ENCODE measurements around the gene BTBD9.

Gene BTBD9

GRCh38 chr6:38193481-38194281 is 446.0 kb downstream of the BTBD9 start:
- no peak for DNase-seq (ENCODE audit: low spot score)

DNA sequence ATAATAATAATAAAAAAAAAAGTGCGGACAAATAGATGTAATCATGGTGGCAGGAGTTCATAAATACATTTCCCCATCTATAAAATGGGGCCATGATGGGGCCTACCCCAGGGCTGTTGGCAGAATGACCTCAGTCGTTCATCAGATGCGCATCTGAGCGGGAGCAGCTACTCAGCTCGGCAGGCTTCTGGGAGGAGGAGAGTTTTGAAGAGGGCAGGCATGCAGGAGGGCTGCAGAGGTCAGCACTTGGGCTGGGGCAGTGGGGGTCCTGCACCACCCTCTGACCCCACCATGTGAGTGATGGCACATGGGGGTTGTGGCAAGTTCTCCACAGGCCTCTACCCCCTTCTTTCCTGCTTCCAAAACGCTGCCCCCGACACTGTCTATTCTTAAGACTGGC is 446.7 kb downstream of the BTBD9 start:
- DNase-seq (ENCODE audit: low spot score) = no peak

DNA sequence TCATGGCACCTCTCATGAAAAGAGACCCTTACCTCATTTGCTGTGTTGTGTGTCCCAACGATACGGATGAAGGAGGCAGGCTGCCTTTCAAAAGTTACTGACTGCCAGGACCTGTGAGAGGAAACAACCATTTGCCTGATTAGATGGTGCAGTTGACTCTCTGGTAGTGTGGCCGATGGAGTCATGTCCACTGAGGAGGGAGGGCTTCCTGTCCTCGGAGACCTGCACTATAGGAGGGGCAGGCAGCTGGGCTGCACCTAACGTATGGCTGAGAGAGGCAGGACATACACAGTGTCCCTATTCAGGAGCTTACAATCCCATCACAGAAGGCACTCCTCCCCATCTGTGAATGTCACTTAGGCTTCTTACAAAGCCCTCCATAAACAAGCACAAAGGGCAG is 447.2 kb downstream of the BTBD9 start:
- no peak for DNase-seq (ENCODE audit: low spot score)

DNA sequence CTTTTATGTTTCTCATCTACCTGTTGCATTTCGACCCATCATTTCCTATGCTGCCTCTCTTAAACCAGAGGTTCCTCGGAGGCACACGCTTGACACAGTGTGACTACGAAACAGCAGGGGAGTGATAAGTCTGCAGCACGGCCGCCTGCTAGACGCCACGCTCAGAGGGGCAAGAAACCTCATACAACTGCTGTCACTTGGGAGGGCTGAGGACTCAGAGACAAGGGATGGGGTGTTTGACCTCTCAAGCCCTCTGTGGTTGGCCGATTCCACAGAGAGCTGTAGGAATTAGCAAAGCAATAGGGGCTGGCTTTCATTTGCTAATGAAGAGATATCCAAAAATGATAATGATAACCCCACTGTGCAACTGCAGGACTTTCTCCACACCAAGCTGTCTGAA is 447.7 kb downstream of the BTBD9 start:
- no peak for DNase-seq (ENCODE audit: low spot score)

DNA sequence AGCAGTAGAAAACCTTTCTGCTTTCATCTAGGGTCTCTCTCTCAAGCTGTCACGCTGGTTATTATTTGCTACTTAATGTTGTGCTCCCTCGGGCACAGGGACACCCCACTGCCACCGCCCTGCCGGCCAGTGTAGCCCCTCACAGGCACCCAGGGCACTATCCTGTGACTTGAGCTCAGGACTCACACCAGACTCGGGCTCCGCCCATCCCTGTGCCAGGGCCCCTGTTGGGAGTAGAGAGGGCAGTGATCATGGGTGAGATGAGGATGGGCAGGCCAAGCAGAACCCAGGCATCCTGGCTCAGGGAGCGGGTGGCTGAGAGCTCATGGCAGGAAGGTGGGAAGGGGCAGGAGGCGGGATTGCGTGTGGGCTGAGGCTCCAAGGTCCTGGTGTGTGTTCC is 448.3 kb downstream of the BTBD9 start:
- DNase-seq (ENCODE audit: low spot score) = no peak

DNA sequence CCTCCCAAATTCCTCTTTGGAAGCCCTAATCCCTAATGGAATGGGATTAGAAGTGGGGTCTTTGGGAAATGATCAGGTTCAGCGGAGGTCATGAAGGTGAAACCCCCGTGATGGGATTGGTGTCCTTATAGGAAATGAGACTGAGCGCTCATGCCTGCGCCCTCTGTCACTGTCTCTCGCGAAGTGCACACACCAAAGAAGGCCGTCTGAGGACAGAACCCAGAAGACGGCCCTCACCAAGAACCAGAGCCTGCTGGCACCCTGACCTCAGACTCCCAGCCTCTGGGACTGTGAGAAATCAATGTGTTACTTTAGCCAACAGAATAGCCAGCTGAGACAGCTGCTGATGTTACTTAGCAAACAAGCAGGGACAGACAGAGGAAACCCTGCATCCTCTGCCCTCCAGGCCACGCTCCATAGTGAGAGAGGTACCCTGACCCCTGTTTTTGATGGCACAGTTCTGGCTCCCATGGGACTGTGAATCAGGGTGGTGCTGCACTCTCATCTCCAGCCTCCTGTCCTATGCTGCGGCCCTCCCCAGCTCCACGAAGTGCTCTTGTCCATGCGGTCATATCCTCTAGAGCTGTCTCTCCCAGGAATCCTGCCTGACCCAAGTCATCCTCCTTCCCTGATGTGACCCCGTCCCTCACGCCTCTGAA is 450.9 kb downstream of the BTBD9 start:
- DNase-seq (ENCODE audit: low spot score) = no peak

DNA sequence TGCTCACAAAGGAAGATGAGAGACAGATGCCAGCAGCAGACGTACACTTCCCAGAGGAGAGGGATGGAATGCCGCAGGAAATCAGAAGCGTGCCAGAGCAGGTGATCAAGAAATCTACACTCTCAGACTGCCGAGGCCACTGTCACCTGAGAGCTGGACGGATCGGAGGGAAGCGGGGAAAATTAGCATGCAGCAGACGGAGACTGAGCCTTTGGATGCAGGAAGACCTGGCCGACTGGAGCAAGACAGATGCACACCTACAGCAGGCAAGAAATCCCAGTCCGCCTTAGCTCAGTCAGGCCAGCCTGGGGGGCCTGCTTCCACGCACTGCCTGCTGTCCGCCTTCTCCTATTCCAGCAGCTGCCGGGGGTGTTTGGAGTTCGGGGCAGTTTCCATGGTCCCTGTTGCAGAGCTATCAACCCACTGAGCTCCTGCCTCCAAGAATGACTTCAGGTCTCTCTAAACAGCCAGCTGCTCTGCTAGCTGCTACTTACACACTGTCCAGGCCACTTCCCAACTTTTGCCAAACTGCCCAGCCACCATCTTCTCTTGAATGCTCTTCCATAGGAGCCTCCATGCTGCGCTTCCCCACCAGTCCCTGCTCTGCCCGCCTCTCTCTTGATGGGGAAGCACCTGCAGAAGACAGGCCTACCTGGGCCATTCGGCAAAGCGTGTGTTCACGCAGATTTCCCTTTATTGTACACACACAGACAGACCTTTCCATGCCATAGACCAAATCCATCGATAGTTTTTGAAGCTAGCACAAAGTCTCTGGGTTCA is 451.7 kb downstream of the BTBD9 start:
- no peak for DNase-seq (ENCODE audit: low spot score)

- no peak for DNase-seq (ENCODE audit: low spot score)
Measured at GRCh38 chr6:38187325-38187724, 452.4 kb downstream of the BTBD9 start.

DNA sequence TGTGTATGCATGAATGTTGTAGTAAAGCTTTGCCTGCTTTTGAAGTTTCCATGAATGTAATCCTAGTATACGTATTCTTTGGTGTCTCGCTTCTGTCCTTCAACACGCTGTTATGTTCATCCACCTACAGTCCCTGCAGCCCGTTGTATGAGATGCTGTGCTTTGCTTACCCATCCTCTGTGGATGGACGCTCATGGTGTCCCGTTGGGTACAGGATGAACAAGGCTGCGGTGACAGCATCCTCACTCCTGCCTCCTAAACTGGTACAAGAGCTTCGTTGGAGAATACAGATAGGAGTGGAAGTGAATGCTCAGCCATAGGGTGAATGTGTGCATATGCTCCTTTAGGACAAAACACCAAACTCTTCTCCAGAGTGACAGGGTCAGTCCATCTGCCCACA is 454.0 kb downstream of the BTBD9 start:
- no peak for DNase-seq (ENCODE audit: low spot score)

DNA sequence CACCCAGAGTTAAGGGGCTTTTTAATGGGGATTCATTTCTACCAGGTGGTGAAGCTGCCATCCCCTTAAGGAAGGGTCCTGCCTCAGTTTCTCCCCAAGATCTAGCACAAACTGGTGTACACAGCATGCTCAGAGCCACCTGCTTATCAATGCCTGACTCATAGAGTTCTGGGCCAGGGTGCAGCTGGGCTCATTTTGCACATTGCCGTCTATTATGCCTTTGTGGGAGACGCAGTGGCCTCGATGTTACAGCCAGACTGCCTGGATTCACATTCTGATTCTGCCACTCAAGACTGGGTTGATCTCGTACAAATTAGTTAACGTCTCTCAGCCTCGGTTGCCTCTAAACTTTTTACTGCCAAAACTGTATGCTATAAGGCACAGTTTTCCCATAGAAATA is 454.5 kb downstream of the BTBD9 start:
- no peak for DNase-seq (ENCODE audit: low spot score)

DNA sequence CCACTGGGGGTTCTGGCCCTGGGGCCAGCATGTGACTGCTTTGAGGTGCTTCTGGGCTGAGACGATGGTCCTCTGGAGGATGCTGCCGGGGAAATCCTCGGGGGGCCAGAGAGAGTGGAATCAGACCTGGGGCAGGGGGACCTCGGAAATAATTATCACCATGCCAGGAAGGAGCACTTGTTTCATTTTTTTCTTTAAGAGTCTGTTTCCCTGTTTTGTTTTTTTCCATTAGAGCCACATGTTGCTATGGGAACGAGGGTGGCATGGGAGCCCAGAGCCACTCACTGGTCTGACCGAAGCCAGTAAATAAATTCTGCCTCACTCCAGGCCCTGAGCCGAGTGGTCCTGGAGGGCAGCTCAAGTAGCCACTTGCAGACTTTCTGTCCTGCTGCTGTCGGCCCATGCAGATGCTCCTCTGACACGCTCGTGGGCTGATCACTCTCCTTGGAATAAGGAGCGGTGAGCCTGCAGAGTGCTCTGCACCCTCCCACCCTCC is 455.1 kb downstream of the BTBD9 start:
- DNase-seq (ENCODE audit: low spot score) = no peak

DNA sequence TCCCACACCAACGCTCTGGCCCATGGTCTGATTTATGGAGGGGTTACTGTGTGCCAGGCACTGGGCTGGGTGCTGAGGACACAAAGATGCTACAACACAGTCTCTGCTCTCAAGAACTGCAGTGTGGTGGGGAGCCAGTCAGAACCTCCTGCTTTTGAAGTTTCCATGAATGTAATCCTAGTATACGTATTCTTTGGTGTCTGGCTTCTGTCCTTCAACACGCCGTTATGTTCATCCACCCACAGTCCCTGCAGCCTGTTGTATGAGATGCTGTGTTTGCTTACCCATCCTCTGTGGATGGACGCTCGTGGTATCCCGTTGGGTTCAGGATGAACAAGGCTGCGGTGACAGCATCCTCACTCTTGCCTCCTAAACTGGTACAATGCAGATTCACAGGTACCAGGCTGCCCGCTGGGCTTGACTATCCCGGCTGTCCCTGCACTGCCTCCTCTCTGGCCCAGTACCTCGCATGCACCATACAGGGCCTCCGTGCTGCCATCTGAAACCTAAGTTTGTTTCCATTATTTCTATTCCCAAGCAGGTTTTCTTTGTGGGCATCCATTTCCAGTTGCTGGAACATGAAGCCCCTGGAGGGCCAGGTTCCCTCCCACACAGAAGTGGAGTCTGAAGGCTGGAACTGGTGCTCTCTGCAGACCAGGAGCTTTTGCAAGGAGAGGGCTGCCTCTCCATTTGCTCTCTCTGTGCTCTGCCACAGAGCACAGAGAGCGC is 455.7 kb downstream of the BTBD9 start:
- DNase-seq (ENCODE audit: low spot score) = no peak

- no peak for DNase-seq (ENCODE audit: low spot score)
Measured at GRCh38 chr6:38182426-38182825, 457.3 kb downstream of the BTBD9 start.

DNA sequence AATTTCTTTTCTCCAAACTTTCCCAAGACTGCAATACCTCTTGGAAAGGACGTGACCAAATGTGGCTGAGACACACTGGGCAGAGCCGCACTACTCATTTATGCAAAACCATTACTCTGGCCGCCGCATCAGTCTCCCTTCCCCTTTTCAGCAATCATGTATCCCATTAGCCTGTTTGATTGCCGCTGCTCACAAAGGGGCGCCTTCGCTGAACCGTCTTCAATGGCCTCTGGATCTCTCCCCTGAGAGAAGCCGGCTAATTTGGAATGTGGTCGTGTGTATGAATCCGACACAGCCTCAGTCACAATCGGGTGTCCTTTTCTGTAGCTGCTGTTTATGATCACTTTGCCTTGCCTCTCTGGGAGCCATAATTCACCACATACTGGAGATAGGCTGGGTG is 459.1 kb downstream of the BTBD9 start:
- DNase-seq (ENCODE audit: low spot score) = no peak

- DNase-seq (ENCODE audit: low spot score) = no peak
Measured at GRCh38 chr6:38179794-38180430, 459.8 kb downstream of the BTBD9 start.

DNA sequence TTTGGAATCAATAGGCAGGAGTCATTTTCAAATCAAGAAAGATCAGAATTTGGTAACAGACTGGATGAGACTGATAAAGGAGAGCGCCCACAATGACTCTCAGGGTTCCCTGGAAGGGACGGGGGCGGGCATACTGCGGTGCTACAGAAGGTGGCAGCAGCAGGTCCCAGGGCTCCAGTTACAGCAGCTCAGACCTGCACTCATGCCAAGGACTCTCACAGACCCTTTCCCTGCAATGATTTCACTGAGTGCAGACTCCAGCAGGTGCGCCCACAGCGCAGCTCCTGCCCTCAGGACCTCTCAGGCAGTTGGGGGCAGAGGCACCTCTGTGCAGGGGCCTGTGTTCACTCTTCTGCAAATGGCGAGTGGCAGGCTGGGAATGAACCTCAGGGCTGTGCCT is 460.4 kb downstream of the BTBD9 start:
- no peak for DNase-seq (ENCODE audit: low spot score)

- no peak for DNase-seq (ENCODE audit: low spot score)
Measured at GRCh38 chr6:38178584-38178886, 461.2 kb downstream of the BTBD9 start.

DNA sequence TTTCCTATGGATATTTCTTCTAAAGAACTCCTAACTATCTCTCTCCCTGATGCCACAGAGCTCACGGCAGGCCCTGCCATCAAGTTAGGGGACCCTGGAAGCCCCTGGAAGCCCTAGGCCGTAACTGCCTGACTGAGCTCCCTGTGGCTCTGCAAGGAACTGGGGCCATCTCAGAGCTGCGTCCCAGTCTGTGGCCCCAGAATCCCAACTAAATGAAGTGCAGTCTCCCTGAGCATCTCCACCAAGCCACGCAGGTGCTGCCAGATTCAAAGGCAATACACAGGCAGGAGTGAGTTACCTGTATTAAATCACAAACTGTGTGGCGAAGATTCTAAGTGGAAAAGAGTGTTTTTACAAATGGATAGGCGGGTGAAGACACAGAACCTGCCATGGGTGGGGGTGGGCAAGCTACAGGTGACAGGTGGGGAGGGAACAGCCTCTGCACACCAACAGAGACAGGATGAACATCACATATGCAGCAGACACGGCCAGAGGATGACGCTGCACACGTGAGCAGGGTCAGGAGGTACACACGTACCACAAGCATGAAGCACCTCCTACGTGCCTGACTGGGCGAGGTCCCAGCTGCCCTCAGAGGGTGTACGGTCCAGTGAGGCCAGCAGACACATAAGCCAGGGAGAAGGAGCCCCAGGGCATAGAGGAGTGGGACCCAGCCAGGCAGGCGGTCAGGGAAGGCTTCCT is 461.7 kb downstream of the BTBD9 start:
- DNase-seq (ENCODE audit: low spot score) = no peak

DNA sequence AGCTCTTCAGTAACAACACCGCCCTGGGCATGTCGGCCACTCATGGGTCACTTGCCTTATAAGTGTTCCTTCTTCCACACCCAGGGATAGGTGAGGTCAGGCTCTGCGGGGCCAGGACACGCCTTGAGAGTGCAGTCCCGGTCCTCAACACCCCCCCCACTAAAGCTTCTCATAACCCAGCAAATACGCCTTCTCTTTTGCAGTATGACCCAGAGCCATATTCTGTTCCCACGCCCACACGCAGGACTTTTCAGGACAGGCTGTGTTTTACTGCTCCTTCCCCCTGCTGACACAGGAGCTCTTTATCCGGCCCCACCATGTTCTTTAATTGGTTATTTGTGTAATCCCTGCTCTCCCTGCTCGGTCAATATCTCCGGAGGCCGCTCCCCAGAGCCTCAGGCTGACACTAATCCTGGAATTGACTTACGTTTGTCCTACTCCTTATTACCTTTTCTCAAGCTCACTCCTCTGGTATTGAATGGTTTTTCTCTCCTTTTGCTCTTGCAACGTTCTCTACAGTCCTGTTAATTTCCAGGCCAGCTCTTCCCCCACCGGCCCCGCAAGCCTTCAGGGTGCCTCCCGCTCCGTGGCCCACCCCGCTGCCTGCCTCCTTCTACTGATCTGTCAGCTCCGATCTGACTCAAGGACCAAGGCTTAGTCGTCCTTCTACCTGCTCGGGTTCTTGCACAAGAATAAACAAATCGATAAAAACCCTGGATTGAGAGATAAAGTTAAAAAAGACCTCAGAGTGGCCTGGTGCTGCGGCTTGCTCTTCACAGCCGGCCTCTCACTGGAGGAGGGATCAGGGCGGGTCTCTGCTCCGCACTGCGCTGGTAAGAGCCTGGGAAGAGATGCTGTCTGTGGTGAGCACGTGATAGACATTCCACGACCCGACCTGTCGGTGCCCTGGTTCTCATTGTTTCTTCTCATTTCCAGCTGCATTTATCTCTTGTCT is 462.7 kb downstream of the BTBD9 start:
- DNase-seq (ENCODE audit: low spot score) = no peak

- no peak for DNase-seq (ENCODE audit: low spot score)
Measured at GRCh38 chr6:38175786-38176185, 463.9 kb downstream of the BTBD9 start.

Measured in SW480 (cell line).